ENCODE data around the gene PGAM4.

DNA sequence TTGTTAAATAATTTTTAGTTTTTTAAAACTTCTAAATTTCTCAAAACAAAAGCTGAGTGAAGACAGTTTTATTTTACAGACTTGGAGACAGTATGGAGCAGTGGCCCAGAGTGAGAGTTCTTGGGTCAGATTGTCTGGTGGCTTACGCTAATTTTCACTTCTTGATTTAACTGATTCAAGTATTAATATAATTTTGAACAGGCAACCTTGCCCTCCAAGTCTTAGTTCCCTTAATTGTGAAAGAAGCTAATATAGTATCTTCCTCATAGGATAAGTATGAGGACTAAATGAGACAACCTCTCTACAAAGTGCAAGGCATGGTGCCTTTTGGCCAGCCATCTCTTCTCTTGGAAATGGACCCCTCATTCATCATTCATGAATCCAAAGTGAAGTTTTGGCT is 33.6 kb downstream of the PGAM4 start:
- TF ChIP-seq, protein P1, sequence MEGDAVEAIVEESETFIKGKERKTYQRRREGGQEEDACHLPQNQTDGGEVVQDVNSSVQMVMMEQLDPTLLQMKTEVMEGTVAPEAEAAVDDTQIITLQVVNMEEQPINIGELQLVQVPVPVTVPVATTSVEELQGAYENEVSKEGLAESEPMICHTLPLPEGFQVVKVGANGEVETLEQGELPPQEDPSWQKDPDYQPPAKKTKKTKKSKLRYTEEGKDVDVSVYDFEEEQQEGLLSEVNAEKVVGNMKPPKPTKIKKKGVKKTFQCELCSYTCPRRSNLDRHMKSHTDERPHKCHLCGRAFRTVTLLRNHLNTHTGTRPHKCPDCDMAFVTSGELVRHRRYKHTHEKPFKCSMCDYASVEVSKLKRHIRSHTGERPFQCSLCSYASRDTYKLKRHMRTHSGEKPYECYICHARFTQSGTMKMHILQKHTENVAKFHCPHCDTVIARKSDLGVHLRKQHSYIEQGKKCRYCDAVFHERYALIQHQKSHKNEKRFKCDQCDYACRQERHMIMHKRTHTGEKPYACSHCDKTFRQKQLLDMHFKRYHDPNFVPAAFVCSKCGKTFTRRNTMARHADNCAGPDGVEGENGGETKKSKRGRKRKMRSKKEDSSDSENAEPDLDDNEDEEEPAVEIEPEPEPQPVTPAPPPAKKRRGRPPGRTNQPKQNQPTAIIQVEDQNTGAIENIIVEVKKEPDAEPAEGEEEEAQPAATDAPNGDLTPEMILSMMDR (IDR thresholded peaks at IDR 0.05; ENCODE audit: low read depth, low read length): no peak
- no peak for TF ChIP-seq POLR2A (IDR thresholded peaks at IDR 0.05; ENCODE audit: extremely low read depth, insufficient read length)
- TF ChIP-seq, protein P2, sequence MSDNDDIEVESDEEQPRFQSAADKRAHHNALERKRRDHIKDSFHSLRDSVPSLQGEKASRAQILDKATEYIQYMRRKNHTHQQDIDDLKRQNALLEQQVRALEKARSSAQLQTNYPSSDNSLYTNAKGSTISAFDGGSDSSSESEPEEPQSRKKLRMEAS (IDR thresholded peaks at IDR 0.05; ENCODE audit: low read depth, low read length): no peak

Data from NB4 (cell line).